Measurements from ENCODE around the gene SAMD4A. TPM values are rescaled to one million over a fixed set of nuclear protein-coding genes. Genes with fewer than 3 reads are reported as not detected.

SAMD4A gene
- total RNA-seq, 1 experiment from 2014 or later = 9.6 TPM

GRCh38 chr14:54572316-54572715 lies 5.4 kb downstream of the SAMD4A start:
- Histone ChIP-seq H2AFZ (ENCODE audit: low read length) (no peak overlapping the region), H4K5ac (ENCODE audit: insufficient read length, low read depth, low read length) (no peak overlapping the region), H3K4ac (ENCODE audit: low read depth, low read length) (no peak overlapping the region), H3K56ac (ENCODE audit: insufficient read length, low read depth, low read length) (no peak overlapping the region), H2BK120ac (ENCODE audit: low read depth, low read length, poor library complexity, severe bottlenecking) (no peak overlapping the region), H4K8ac (replicated peaks; ENCODE audit: insufficient read length, low read depth, low read length) (no peak overlapping the region), H3K18ac (ENCODE audit: insufficient read length, low read depth, low read length) (no peak overlapping the region), H2BK12ac (ENCODE audit: insufficient read length, low read depth, low read length) (no peak overlapping the region), H4K20me1 (ENCODE audit: control insufficient read depth, insufficient read depth, insufficient read length) (no peaks in the 10 kb centered on the region), H3K79me1 (ENCODE audit: insufficient read depth, low read depth, low read length, poor library complexity, severe bottlenecking) (no peaks in the 10 kb centered on the region), H2BK20ac (ENCODE audit: low read depth, low read length, poor library complexity, severe bottlenecking) (no peak overlapping the region), H3T11ph (ENCODE audit: low read length) (no peak overlapping the region), H2BK5ac (ENCODE audit: insufficient read length, low read length) (no peak overlapping the region), H3K23me2 (ENCODE audit: insufficient read length, low read depth, low read length, poor library complexity, severe bottlenecking) (peaks cover 6% of the 10 kb centered on the region), H3K23ac (ENCODE audit: insufficient read length, low read depth, low read length) (no peak overlapping the region), H3K14ac (ENCODE audit: insufficient read depth, low read length) (no peak overlapping the region), H3K4me2 (ENCODE audit: insufficient read depth, insufficient read length, low read length) (no peak overlapping the region), H3K9me3 (ENCODE audit: control insufficient read depth, low read depth, low read length) (no peaks in the 10 kb centered on the region), H3K9ac (ENCODE audit: extremely low read depth, insufficient read length, low read length) (no peak overlapping the region), H3K27me3 (ENCODE audit: insufficient read depth, low read length) (no peaks in the 10 kb centered on the region; the same call in 1 of the 2 replicates), H2BK15ac (ENCODE audit: low read depth, low read length) (no peak overlapping the region), H3K27ac (ENCODE audit: insufficient read length, low read depth, low read length) (no peak overlapping the region), H2AK5ac (ENCODE audit: insufficient read length, low read length) (no peak overlapping the region), H3K79me2 (ENCODE audit: insufficient read depth, low read length) (peaks cover 7% of the 10 kb centered on the region; the same call in 1 of the 2 replicates), H3K4me1 (ENCODE audit: insufficient read depth, low read length) (no peaks in the 10 kb centered on the region; the same call in 1 of the 2 replicates), H4K91ac (ENCODE audit: insufficient read length, low read depth, low read length) (no peak overlapping the region)
- peak; percentile 91 for TF ChIP-seq CTCF (conservative IDR thresholded peaks at IDR 0.05)
- peaks cover 11 to 13% of the 10 kb centered on the region in 2 experiments for H3K4me1 Mint-ChIP-seq
- peaks cover 16% of the 10 kb centered on the region for H3K27me3 Mint-ChIP-seq (ENCODE audit: low read depth)
- no peak overlapping the region for H3K4me3 Mint-ChIP-seq
- peaks cover 0 to 7% of the 10 kb centered on the region in 2 experiments; a peak in 3 of 5 replicates for H3K9me3 Mint-ChIP-seq
- H3K36me3 Mint-ChIP-seq (ENCODE audit: insufficient read depth in 1 of 3, low read depth in 3 of 3) = peaks cover 0 to 3% (median 0%) of the 10 kb centered on the region in 3 experiments; a peak in 2 of 7 replicates
- H3K27ac Mint-ChIP-seq = no peak overlapping the region
- WGBS (ENCODE audit: extremely low coverage, insufficient read length, low lambda C conversion rate) = no CpG with 5 or more reads among the region's 2 CpGs
- DNase-seq = peak; percentile 60
